Neural progenitor cell (in vitro differentiated cells): ENCODE measurements around the gene CLK4.

Experiments
- EZH2 ChIP-seq: fragments of 200-600 bp; sonication (generic); IDR thresholded peaks from 2 replicates; pipeline ENCODE4 v1.6.1; 2017; ENCODE audit warnings: antibody characterized with exemption, mild to moderate bottlenecking, moderate library complexity
- TF ChIP-seq, protein P1 (sequence below): fragments of 200-600 bp; sonication (generic); IDR thresholded peaks from 2 replicates; pipeline ENCODE4 v1.5.1; 2017; ENCODE audit warnings: antibody characterized with exemption, mild to moderate bottlenecking

GRCh38 chr5:178577376-178577839 lies 49.4 kb downstream of the CLK4 start:
- TF ChIP-seq, protein P1, sequence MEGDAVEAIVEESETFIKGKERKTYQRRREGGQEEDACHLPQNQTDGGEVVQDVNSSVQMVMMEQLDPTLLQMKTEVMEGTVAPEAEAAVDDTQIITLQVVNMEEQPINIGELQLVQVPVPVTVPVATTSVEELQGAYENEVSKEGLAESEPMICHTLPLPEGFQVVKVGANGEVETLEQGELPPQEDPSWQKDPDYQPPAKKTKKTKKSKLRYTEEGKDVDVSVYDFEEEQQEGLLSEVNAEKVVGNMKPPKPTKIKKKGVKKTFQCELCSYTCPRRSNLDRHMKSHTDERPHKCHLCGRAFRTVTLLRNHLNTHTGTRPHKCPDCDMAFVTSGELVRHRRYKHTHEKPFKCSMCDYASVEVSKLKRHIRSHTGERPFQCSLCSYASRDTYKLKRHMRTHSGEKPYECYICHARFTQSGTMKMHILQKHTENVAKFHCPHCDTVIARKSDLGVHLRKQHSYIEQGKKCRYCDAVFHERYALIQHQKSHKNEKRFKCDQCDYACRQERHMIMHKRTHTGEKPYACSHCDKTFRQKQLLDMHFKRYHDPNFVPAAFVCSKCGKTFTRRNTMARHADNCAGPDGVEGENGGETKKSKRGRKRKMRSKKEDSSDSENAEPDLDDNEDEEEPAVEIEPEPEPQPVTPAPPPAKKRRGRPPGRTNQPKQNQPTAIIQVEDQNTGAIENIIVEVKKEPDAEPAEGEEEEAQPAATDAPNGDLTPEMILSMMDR: no peak
- peak; percentile 48 for TF ChIP-seq EZH2
